ENCODE measurements around the gene DYNC1H1. TPM values are rescaled to one million over a fixed set of nuclear protein-coding genes. Genes with fewer than 3 reads are reported as not detected.

Gene DYNC1H1
- polyA plus RNA-seq, 1 donor from 2014 or later, result 298 TPM

- TF ChIP-seq REST (IDR thresholded peaks at IDR 0.05; ENCODE audit: borderline replicate concordance) (no peak), RAD21 (conservative IDR thresholded peaks at IDR 0.05) (no peak), MXI1 (conservative IDR thresholded peaks at IDR 0.05; ENCODE audit: poor library complexity, severe bottlenecking) (no peak), EZH2 (IDR thresholded peaks at IDR 0.05; ENCODE audit: borderline replicate concordance, insufficient read depth, low read length, poor library complexity, severe bottlenecking) (no peak), TAF1 (IDR thresholded peaks at IDR 0.05; ENCODE audit: low read depth) (no peak), SMC3 (conservative IDR thresholded peaks at IDR 0.05; ENCODE audit: poor library complexity) (no peak), EP300 (conservative IDR thresholded peaks at IDR 0.05; ENCODE audit: poor library complexity, severe bottlenecking) (no peak), POLR2AphosphoS5 (IDR thresholded peaks at IDR 0.05) (no peak)
- TF ChIP-seq, protein P1, sequence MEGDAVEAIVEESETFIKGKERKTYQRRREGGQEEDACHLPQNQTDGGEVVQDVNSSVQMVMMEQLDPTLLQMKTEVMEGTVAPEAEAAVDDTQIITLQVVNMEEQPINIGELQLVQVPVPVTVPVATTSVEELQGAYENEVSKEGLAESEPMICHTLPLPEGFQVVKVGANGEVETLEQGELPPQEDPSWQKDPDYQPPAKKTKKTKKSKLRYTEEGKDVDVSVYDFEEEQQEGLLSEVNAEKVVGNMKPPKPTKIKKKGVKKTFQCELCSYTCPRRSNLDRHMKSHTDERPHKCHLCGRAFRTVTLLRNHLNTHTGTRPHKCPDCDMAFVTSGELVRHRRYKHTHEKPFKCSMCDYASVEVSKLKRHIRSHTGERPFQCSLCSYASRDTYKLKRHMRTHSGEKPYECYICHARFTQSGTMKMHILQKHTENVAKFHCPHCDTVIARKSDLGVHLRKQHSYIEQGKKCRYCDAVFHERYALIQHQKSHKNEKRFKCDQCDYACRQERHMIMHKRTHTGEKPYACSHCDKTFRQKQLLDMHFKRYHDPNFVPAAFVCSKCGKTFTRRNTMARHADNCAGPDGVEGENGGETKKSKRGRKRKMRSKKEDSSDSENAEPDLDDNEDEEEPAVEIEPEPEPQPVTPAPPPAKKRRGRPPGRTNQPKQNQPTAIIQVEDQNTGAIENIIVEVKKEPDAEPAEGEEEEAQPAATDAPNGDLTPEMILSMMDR (IDR thresholded peaks at IDR 0.05; ENCODE audit: poor library complexity, severe bottlenecking), result no peak
- Histone ChIP-seq H3K27ac (ENCODE audit: low read length) (no peak overlapping the region), H3K36me3 (ENCODE audit: insufficient read depth, low read length) (peaks cover 17% of the 10 kb centered on the region), H3K9ac (ENCODE audit: low read length) (no peak overlapping the region), H3K4me3 (ENCODE audit: low read length) (no peak overlapping the region), H4K20me1 (ENCODE audit: insufficient read depth) (no peaks in the 10 kb centered on the region), H3F3A (ENCODE audit: insufficient read depth, low read length, poor library complexity, severe bottlenecking) (no peaks in the 10 kb centered on the region), H3K27me3 (ENCODE audit: insufficient read depth, low read depth, low read length) (no peaks in the 10 kb centered on the region), H3K9me2 (ENCODE audit: insufficient read depth, low read length) (no peaks in the 10 kb centered on the region), H3K79me2 (replicated peaks; ENCODE audit: insufficient read depth, low read length) (no peaks in the 10 kb centered on the region), H3K4me2 (ENCODE audit: low read length) (no peak overlapping the region), H3K9me3 (ENCODE audit: low read length) (no peaks in the 10 kb centered on the region), H2AFZ (ENCODE audit: low read depth, low read length) (no peak overlapping the region)
These were observed 44.5 kb downstream of the DYNC1H1 start for GRCh38 chr14:102008891-102009290.

DNA sequence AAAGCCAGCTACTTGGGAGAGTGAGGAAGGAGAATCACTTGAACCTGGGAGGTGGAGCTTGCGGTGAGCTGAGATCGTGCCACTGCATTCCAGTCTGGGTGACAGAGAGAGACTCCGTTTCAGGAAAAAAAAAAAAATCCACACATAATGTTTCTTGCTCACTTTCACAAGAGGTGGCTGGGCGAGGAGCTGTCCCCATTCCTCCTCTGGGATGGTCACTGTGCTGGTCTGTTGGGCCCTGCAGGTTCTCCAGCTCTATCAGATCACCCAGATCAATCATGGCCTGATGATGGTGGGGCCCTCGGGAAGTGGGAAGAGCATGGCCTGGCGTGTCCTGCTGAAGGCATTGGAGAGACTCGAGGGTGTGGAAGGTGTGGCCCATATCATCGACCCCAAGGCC is 47.3 kb downstream of the DYNC1H1 start:
- H3K9me2 ChIP-seq (ENCODE audit: insufficient read depth, low read length), result no peaks in the 10 kb centered on the region
- H4K20me1 ChIP-seq (ENCODE audit: insufficient read depth), result no peaks in the 10 kb centered on the region
- no peak overlapping the region for H3K4me2 ChIP-seq (ENCODE audit: low read length)
- TF ChIP-seq SMC3 (conservative IDR thresholded peaks at IDR 0.05; ENCODE audit: poor library complexity) (no peak), POLR2AphosphoS5 (IDR thresholded peaks at IDR 0.05) (no peak), TAF1 (IDR thresholded peaks at IDR 0.05; ENCODE audit: low read depth) (no peak), EZH2 (IDR thresholded peaks at IDR 0.05; ENCODE audit: borderline replicate concordance, insufficient read depth, low read length, poor library complexity, severe bottlenecking) (no peak), REST (IDR thresholded peaks at IDR 0.05; ENCODE audit: borderline replicate concordance) (no peak), EP300 (conservative IDR thresholded peaks at IDR 0.05; ENCODE audit: poor library complexity, severe bottlenecking) (no peak)
- H3K9me3 ChIP-seq (ENCODE audit: low read length), result no peaks in the 10 kb centered on the region
- no peak overlapping the region for H3K9ac ChIP-seq (ENCODE audit: low read length)
- no peak overlapping the region for H3K27ac ChIP-seq (ENCODE audit: low read length)
- H3K36me3 ChIP-seq (ENCODE audit: insufficient read depth, low read length), result peaks cover 17% of the 10 kb centered on the region
- no peak overlapping the region for H2AFZ ChIP-seq (ENCODE audit: low read depth, low read length)
- no peaks in the 10 kb centered on the region for H3K27me3 ChIP-seq (ENCODE audit: insufficient read depth, low read depth, low read length)
- H3K4me3 ChIP-seq (ENCODE audit: low read length), result no peak overlapping the region
- no peaks in the 10 kb centered on the region for H3K79me2 ChIP-seq (replicated peaks; ENCODE audit: insufficient read depth, low read length)
- no peaks in the 10 kb centered on the region for H3F3A ChIP-seq (ENCODE audit: insufficient read depth, low read length, poor library complexity, severe bottlenecking)
